B cell (primary cell): ENCODE results near the gene HHEX. TPM values are rescaled to one million over a fixed set of nuclear protein-coding genes. Genes with fewer than 3 reads are reported as not detected.

Source experiments
- ATAC-seq: fragments of 200-7000 bp; cut with Tn5 transposase; one replicate; pipeline ENCODE4 v1.10.0; 2021; ENCODE audit warnings: low read depth, mild to moderate bottlenecking, moderate number of reproducible peaks, moderate library complexity
- CTCF ChIA-PET: fragments of 350-600 bp; sonication (Branson Sonifier 250); formaldehyde crosslinking; loops from one replicate; lab custom pipeline; 2021; ENCODE audit warnings: antibody characterized with exemption, inconsistent platforms; lab: Charles Lee
- POLR2A ChIA-PET: fragments of 350-600 bp; sonication (Branson Sonifier 250); formaldehyde crosslinking; loops from one replicate; lab custom pipeline; 2021; ENCODE audit warnings: antibody characterized with exemption; lab: Charles Lee
- DNase-seq: peaks from one replicate; pipeline ENCODE4 v3.0.0; 2013
- H2AFZ ChIP-seq: 2 replicates; pipeline ENCODE4 v1.6.1; 2012; ENCODE audit warnings: mild to moderate bottlenecking, low read depth, low read length; ENCODE audit not compliant: insufficient read depth, poor library complexity, severe bottlenecking
- H3K27ac ChIP-seq, 2 donors: 1 replicate in 1 of 2; 2 replicates in 1 of 2; pipeline ENCODE4 v1.5.1; 2012 to 2013; ENCODE audit warnings: low read length in 2 of 2, mild to moderate bottlenecking in 2 of 2, moderate library complexity in 1 of 2
- H3K27me3 ChIP-seq, 4 experiments: fragments of 200-600 bp in 1 of 4; sonication (generic) in 1 of 4; replicated peaks in 1 of 4; 1 replicate in 2 of 4; 2 replicates in 2 of 4; pipeline versions ENCODE4 v1.6.1 to v1.7.0; 2013 to 2016; ENCODE audit warnings: low read length in 3 of 4, mild to moderate bottlenecking in 2 of 4, mixed read lengths in 1 of 4, moderate library complexity in 1 of 4; ENCODE audit not compliant: insufficient read depth in 4 of 4, control insufficient read depth in 3 of 4; ENCODE audit errors: control extremely low read depth in 1 of 4
- H3K36me3 ChIP-seq, 2 experiments: replicated peaks in 1 of 2; 1 replicate in 1 of 2; 2 replicates in 1 of 2; pipeline versions ENCODE4 v1.6.1 to v1.7.1; 2013; ENCODE audit warnings: low read length in 1 of 2; ENCODE audit not compliant: insufficient read depth in 2 of 2, control insufficient read depth in 1 of 2; ENCODE audit errors: control extremely low read depth in 1 of 2, extremely low read depth in 1 of 2
- H3K4me1 ChIP-seq, 2 donors: fragments of 200-600 bp in 1 of 2; sonication (generic) in 1 of 2; 1 replicate in 1 of 2; 2 replicates in 1 of 2; pipeline versions ENCODE4 v1.5.1 to v1.6.1; 2013 to 2017; ENCODE audit warnings: low read length in 2 of 2; ENCODE audit not compliant: control insufficient read depth in 2 of 2, insufficient read depth in 2 of 2
- H3K4me2 ChIP-seq: replicated peaks from 2 replicates; pipeline ENCODE3; 2012; ENCODE audit warnings: mild to moderate bottlenecking, low read depth, low read length; ENCODE audit not compliant: poor library complexity, severe bottlenecking
- H3K4me3 ChIP-seq, 5 experiments: fragments of 200-600 bp in 1 of 5; sonication (generic) in 1 of 5; 1 replicate in 3 of 5; 2 replicates in 2 of 5; pipeline versions ENCODE4 v1.5.1 to v1.7.0; 2011 to 2016; ENCODE audit warnings: low read length in 4 of 5, mild to moderate bottlenecking in 4 of 5, low read depth in 2 of 5, control low read depth in 1 of 5, moderate library complexity in 1 of 5; ENCODE audit not compliant: insufficient read depth in 1 of 5; ENCODE audit errors: control extremely low read depth in 1 of 5, extremely low read depth in 1 of 5
- H3K79me2 ChIP-seq: fragments of 200-600 bp; sonication (generic); one replicate; pipeline ENCODE4 v1.6.0; 2016; ENCODE audit warnings: low read length; ENCODE audit not compliant: control insufficient read depth, insufficient read depth
- H3K9ac ChIP-seq: fragments of 200-600 bp; sonication (generic); 2 replicates; pipeline ENCODE4 v1.6.1; 2017; ENCODE audit warnings: mild to moderate bottlenecking, low read length, moderate library complexity
- H3K9me3 ChIP-seq, 3 donors: one replicate each; pipeline versions ENCODE4 v1.6.1 to v1.7.1; 2013; ENCODE audit warnings: low read length in 2 of 3; ENCODE audit not compliant: control insufficient read depth in 2 of 3, insufficient read depth in 1 of 3; ENCODE audit errors: control extremely low read depth in 1 of 3
- H4K20me1 ChIP-seq: 2 replicates; pipeline ENCODE4 v1.6.0; 2012; ENCODE audit warnings: mild to moderate bottlenecking, low read length; ENCODE audit not compliant: insufficient read depth, control insufficient read depth, poor library complexity, severe bottlenecking
- H3K27ac Mint-ChIP-seq: one replicate; pipeline ENCODE4 v1.8.0; 2021; ENCODE audit warnings: mixed read lengths
- H3K27me3 Mint-ChIP-seq: one replicate; pipeline ENCODE4 v1.8.0; 2021; ENCODE audit warnings: mixed read lengths
- H3K4me1 Mint-ChIP-seq: one replicate; pipeline ENCODE4 v1.8.0; 2021; ENCODE audit warnings: mixed read lengths
- H3K4me3 Mint-ChIP-seq: one replicate; pipeline ENCODE4 v1.8.0; 2021; ENCODE audit warnings: mixed read lengths
- H3K9me3 Mint-ChIP-seq: one replicate; pipeline ENCODE4 v1.8.0; 2022; ENCODE audit warnings: mixed read lengths; ENCODE audit not compliant: insufficient read depth
- CTCF ChIP-seq: fragments of 200-600 bp; IDR thresholded peaks from one replicate; pipeline ENCODE4 v1.8.0; 2022; ENCODE audit warnings: antibody characterized with exemption, mild to moderate bottlenecking
- EZH2 ChIP-seq: IDR thresholded peaks from 2 replicates; pipeline ENCODE4 v1.6.1; 2012; ENCODE audit warnings: borderline replicate concordance, low read depth, mild to moderate bottlenecking, moderate library complexity, low read length; ENCODE audit not compliant: insufficient read depth, poor library complexity, severe bottlenecking
- WGBS: methylation state at CpG from one replicate; pipeline ENCODE4 v1.1.5; 2013; ENCODE audit warnings: missing lambda C conversion rate; ENCODE audit not compliant: insufficient coverage; 5-methylcytosine and 5-hydroxymethylcytosine counted together
- intact Hi-C: fragments of 100-400 bp; cut with micrococcal nuclease; formaldehyde crosslinking; loops from one replicate; pipeline ENCODE4 v1.10.0; 2022
- polyA plus RNA-seq: library from polyadenylated mRNA; depleted of rRNA; stranded (reverse); fragments of >200 nt; gene quantifications from 2 replicates; pipeline ENCODE4 v1.2.3, GENCODE V29; 2012
- total RNA-seq, 2 donors: library from RNA; stranded (reverse); fragments of 120-200 nt in 1 of 2; gene quantifications; 1 replicate in 1 of 2; 2 replicates in 1 of 2; pipeline versions ENCODE4 v1.2.3 to v1.2.4, GENCODE V29; 2013 to 2022

HHEX gene
- total and polyA plus RNA-seq, 2 donors (not counting 1 experiment from before 2014, with no cell fraction given): 96.9 to 149 TPM

GRCh38 chr10:92719991-92720830 is 30.5 kb downstream of the HHEX start:
- TF ChIP-seq CTCF (no peak), EZH2 (no peak)
- Mint-ChIP-seq H3K9me3 (no peaks in the 10 kb centered on the region), H3K27ac (no peak overlapping the region), H3K27me3 (no peaks in the 10 kb centered on the region), H3K4me1 (peaks cover 50% of the 10 kb centered on the region), H3K4me3 (peak overlapping the region; percentile 5)
- ChIA-PET CTCF (interaction anchor here (0.8 to 1.9 kb wide), 4 partner anchors 9 to 23 kb away, joined by 3 to 11 read pairs (median 3); no protein-coding TSS in a partner anchor), POLR2A (interaction anchor here (1.1 kb wide), 2 partner anchors 18 to 23 kb away, joined by 3 to 11 read pairs; no protein-coding TSS in a partner anchor)
- Histone ChIP-seq H2AFZ (no peak overlapping the region), H3K27ac (peak overlapping the region in 1 of 2 donors; percentile 21), H3K79me2 (no peaks in the 10 kb centered on the region), H3K4me3 (no peak overlapping the region), H4K20me1 (no peaks in the 10 kb centered on the region), H3K27me3 (no peaks in the 10 kb centered on the region), H3K4me1 (peaks cover 48 to 50% of the 10 kb centered on the region in 2 donors), H3K9me3 (no peaks in the 10 kb centered on the region), H3K9ac (peak overlapping the region; percentile 9), H3K36me3 (no peaks in the 10 kb centered on the region), H3K4me2 (peak overlapping the region; percentile 50)
- intact Hi-C loops: loop anchor here (1.0 kb wide), 1 partner anchor 22 kb away; no protein-coding TSS in a partner anchor
- WGBS: 0% methylated on average over 1 of the region's 5 CpGs
- peak; percentile 39 for ATAC-seq
- DNase-seq: no peak

GRCh38 chr10:92720831-92721165 is 31.0 kb downstream of the HHEX start:
- Histone ChIP-seq H3K4me3 (no peak overlapping the region), H3K4me2 (peak overlapping the region; percentile 50), H3K36me3 (no peaks in the 10 kb centered on the region), H3K9ac (peak overlapping the region; percentile 9), H3K79me2 (no peaks in the 10 kb centered on the region), H3K27ac (peak overlapping the region in 1 of 2 donors; percentile 21), H3K27me3 (no peaks in the 10 kb centered on the region), H4K20me1 (no peaks in the 10 kb centered on the region), H3K9me3 (no peaks in the 10 kb centered on the region), H2AFZ (no peak overlapping the region), H3K4me1 (peaks cover 42 to 44% of the 10 kb centered on the region in 2 donors)
- DNase-seq (no peak), ATAC-seq (no peak)
- ChIA-PET POLR2A (interaction anchor here (1.1 kb wide), 3 partner anchors 17 to 28 kb away, joined by 3 to 11 read pairs (median 3); no protein-coding TSS in a partner anchor), CTCF (interaction anchor here (0.6 to 1.9 kb wide), 4 partner anchors 13 to 164 kb away, joined by 3 to 11 read pairs (median 3); no protein-coding TSS in a partner anchor)
- intact Hi-C loops: loop anchor here (1.0 kb wide), 1 partner anchor 22 kb away; no protein-coding TSS in a partner anchor
- Mint-ChIP-seq H3K9me3 (no peaks in the 10 kb centered on the region), H3K27ac (peak overlapping the region; percentile 28), H3K4me3 (peak overlapping the region; percentile 5), H3K4me1 (peaks cover 46% of the 10 kb centered on the region), H3K27me3 (no peaks in the 10 kb centered on the region)
- TF ChIP-seq CTCF (no peak), EZH2 (no peak)
